Hepatocyte (in vitro differentiated cells): Measurements from ENCODE around the gene PI4KA.

ENCODE experiments used
- CTCF ChIP-seq: fragments of 200-600 bp; sonication (generic); IDR thresholded peaks from 2 replicates; pipeline ENCODE4 v1.5.1; 2016; ENCODE audit warnings: antibody characterized with exemption, mild to moderate bottlenecking; ENCODE audit not compliant: poor library complexity
- EZH2 ChIP-seq: fragments of 200-600 bp; sonication (generic); IDR thresholded peaks from 2 replicates; pipeline ENCODE4 v1.6.1; 2016; ENCODE audit warnings: antibody characterized with exemption, mild to moderate bottlenecking, borderline replicate concordance

GRCh38 chr22:20819471-20819870 is 39.1 kb downstream of the PI4KA start:
- TF ChIP-seq CTCF (no peak), EZH2 (no peak)
